BJ (cell line): ENCODE measurements around the gene GTF3C1. TPM values are rescaled to one million over a fixed set of nuclear protein-coding genes. Genes with fewer than 3 reads are reported as not detected.

Source experiments
- CTCF ChIA-PET: fragments of 350-600 bp; formaldehyde crosslinking; extraction: SDS; loops from one replicate; lab custom pipeline; 2021; ENCODE audit warnings: antibody characterized with exemption, inconsistent platforms; lab: Yijun Ruan, JAX
- POLR2A ChIA-PET: fragments of 300-600 bp; sonication (Branson Sonifier 250); formaldehyde crosslinking; extraction: SDS; loops from one replicate; lab custom pipeline; 2021; ENCODE audit warnings: antibody characterized with exemption; lab: Charles Lee
- DNase-seq: peaks from one replicate; pipeline ENCODE4 v3.0.0-alpha.2; 2011; ENCODE audit warnings: low read depth
- H3K27me3 ChIP-seq: 2 replicates; pipeline ENCODE4 v1.6.0; 2011; ENCODE audit warnings: low read length; ENCODE audit not compliant: control insufficient read depth, insufficient read depth
- H3K36me3 ChIP-seq: 2 replicates; pipeline ENCODE4 v1.5.1; 2011; ENCODE audit warnings: low read length; ENCODE audit not compliant: control insufficient read depth, insufficient read depth
- H3K4me3 ChIP-seq: 2 replicates; pipeline ENCODE4 v1.5.1; 2011; ENCODE audit warnings: low read depth, mild to moderate bottlenecking, control low read depth, low read length
- CTCF ChIP-seq: IDR thresholded peaks from 2 replicates; pipeline ENCODE4 v1.5.1; 2011; ENCODE audit warnings: low read depth, mild to moderate bottlenecking, control low read depth, inconsistent platforms, low read length, moderate library complexity; ENCODE audit not compliant: insufficient read depth
- polyA plus RNA-seq: library from polyadenylated mRNA; depleted of rRNA; stranded (reverse); fragments of >200 nt; gene quantifications from 2 replicates; pipeline ENCODE4 v1.2.3, GENCODE V29; 2011

Gene GTF3C1
- polyA plus RNA-seq, 1 experiment, result 35.8 TPM

GRCh38 chr16:27485811-27486210 lies 63.9 kb downstream of the GTF3C1 start:
- CTCF ChIA-PET, result no interaction called here
- H3K27me3 ChIP-seq, result no peaks in the 10 kb centered on the region
- H3K4me3 ChIP-seq, result no peak overlapping the region
- POLR2A ChIA-PET, result no interaction called here
- no peak for TF ChIP-seq CTCF
- H3K36me3 ChIP-seq, result peaks cover 67% of the 10 kb centered on the region
- DNase-seq, result no peak

GRCh38 chr16:27485126-27485525 lies 64.6 kb downstream of the GTF3C1 start:
- Histone ChIP-seq H3K27me3 (no peaks in the 10 kb centered on the region), H3K36me3 (peaks cover 72% of the 10 kb centered on the region), H3K4me3 (no peak overlapping the region)
- no peak for DNase-seq
- ChIA-PET POLR2A (no interaction called here), CTCF (no interaction called here)
- TF ChIP-seq CTCF, result no peak

DNA sequence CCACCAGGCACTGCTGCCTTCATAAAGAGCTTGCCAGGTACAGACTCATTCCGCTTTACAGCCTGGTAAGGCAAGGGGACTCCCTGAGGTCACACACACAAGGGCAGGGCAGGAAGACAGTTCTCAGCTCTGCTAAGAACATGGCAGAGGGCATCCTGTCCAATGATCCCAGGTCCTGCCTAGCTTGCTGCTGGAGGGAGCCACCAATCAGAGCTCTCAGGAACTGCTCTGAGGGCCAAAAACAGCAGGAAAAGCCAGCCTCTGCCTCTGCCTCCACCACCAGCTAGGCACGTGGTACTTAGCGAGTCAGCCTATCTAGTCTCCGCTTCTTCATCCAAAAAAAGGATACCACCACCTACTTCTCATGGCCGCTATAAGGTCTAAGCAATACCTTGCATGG lies 66.1 kb downstream of the GTF3C1 start:
- DNase-seq, result no peak
- no peak overlapping the region for H3K4me3 ChIP-seq
- peaks cover 60% of the 10 kb centered on the region for H3K36me3 ChIP-seq
- no peak for TF ChIP-seq CTCF
- POLR2A ChIA-PET, result no interaction called here
- H3K27me3 ChIP-seq, result no peaks in the 10 kb centered on the region
- CTCF ChIA-PET, result interaction anchor here (1.0 to 1.1 kb wide), 2 partner anchors 32 to 66 kb away, joined by 3 to 4 read pairs; partner anchors contain the start of genes GTF3C1 and KATNIP

- Histone ChIP-seq H3K27me3 (no peaks in the 10 kb centered on the region), H3K4me3 (no peak overlapping the region), H3K36me3 (peaks cover 60% of the 10 kb centered on the region)
- DNase-seq, result no peak
- no peak for TF ChIP-seq CTCF
- ChIA-PET POLR2A (no interaction called here), CTCF (interaction anchor here (1.0 to 1.1 kb wide), 2 partner anchors 33 to 67 kb away, joined by 3 to 4 read pairs; partner anchors contain the start of genes GTF3C1 and KATNIP)
These were observed 66.7 kb downstream of the GTF3C1 start for GRCh38 chr16:27483088-27483437.

GRCh38 chr16:27482397-27483087 lies 67.2 kb downstream of the GTF3C1 start:
- Histone ChIP-seq H3K4me3 (no peak overlapping the region), H3K36me3 (peaks cover 59% of the 10 kb centered on the region), H3K27me3 (no peaks in the 10 kb centered on the region)
- POLR2A ChIA-PET, result no interaction called here
- no peak for DNase-seq
- CTCF ChIA-PET, result interaction anchor here (1.0 kb wide), 1 partner anchor 67 kb away, joined by 4 read pairs; the partner anchor contains the start of genes GTF3C1 and KATNIP
- no peak for TF ChIP-seq CTCF
